Panc1 (cell line): ENCODE results near the gene OR51B4. TPM values are rescaled to one million over a fixed set of nuclear protein-coding genes. Genes with fewer than 3 reads are reported as not detected.

Experiments
- ATAC-seq: fragments of 200-7000 bp; cut with Tn5 transposase; 2 replicates; pipeline ENCODE4 v1.9.1; 2020; ENCODE audit warnings: mild to moderate bottlenecking, moderate library complexity
- BruUV-seq: library from RNA; stranded (reverse); fragments of 400-500 nt; replicated peaks from 2 replicates; lab custom pipeline; 2021; lab: Mats Ljungman, UMichigan
- CTCF ChIA-PET: fragments of 300-600 bp; sonication (Branson Sonifier 250); formaldehyde crosslinking; loops from one replicate; lab custom pipeline; 2022; ENCODE audit warnings: antibody characterized with exemption; lab: Charles Lee
- POLR2A ChIA-PET: fragments of 300-600 bp; sonication (Branson Sonifier 250); formaldehyde crosslinking; loops from one replicate; lab custom pipeline; 2022; ENCODE audit warnings: antibody characterized with exemption; lab: Charles Lee
- DNase-seq: peaks from one replicate; pipeline ENCODE4 v3.0.0-alpha.2; 2010; ENCODE audit warnings: low read depth, low spot score
- H3K27ac ChIP-seq: 2 replicates; pipeline ENCODE4 v1.5.1; 2011; ENCODE audit warnings: mild to moderate bottlenecking, low read length, inconsistent platforms
- H3K27me3 ChIP-seq: fragments of 200-500 bp; sonication (Bioruptor generic); 2 replicates; pipeline ENCODE4 v1.6.0; 2014; ENCODE audit warnings: low read length, inconsistent platforms; ENCODE audit not compliant: control insufficient read depth, insufficient read depth
- H3K36me3 ChIP-seq: fragments of 200-500 bp; sonication (Bioruptor generic); 2 replicates; pipeline ENCODE4 v1.5.1; 2014; ENCODE audit warnings: inconsistent platforms, mild to moderate bottlenecking, low read length, moderate library complexity; ENCODE audit not compliant: control insufficient read depth, insufficient read depth
- H3K4me1 ChIP-seq: 2 replicates; pipeline ENCODE4 v1.5.1; 2011; ENCODE audit warnings: inconsistent platforms, mild to moderate bottlenecking, low read length, moderate library complexity; ENCODE audit not compliant: control insufficient read depth, insufficient read depth
- H3K4me3 ChIP-seq, 2 experiments: 2 replicates each; pipeline ENCODE4 v1.5.1; 2011 to 2012; ENCODE audit warnings: low read depth in 2 of 2, low read length in 2 of 2, mild to moderate bottlenecking in 2 of 2, inconsistent platforms in 1 of 2, moderate library complexity in 1 of 2
- H3K9me3 ChIP-seq: fragments of 200-500 bp; sonication (Bioruptor generic); 2 replicates; pipeline ENCODE4 v1.5.1; 2014; ENCODE audit warnings: low read depth, mild to moderate bottlenecking, inconsistent platforms, low read length, moderate library complexity; ENCODE audit not compliant: control insufficient read depth, insufficient read depth
- POLR2AphosphoS5 ChIP-seq: IDR thresholded peaks from 2 replicates; pipeline ENCODE4 v1.6.1; 2012; ENCODE audit warnings: mild to moderate bottlenecking, low read depth, low read length, moderate library complexity
- SIN3A ChIP-seq: IDR thresholded peaks from 2 replicates; pipeline ENCODE4 v1.6.1; 2012; ENCODE audit warnings: low read depth, mild to moderate bottlenecking, low read length, moderate library complexity, borderline replicate concordance; ENCODE audit not compliant: insufficient read depth
- TCF7L2 ChIP-seq: IDR thresholded peaks from 2 replicates; pipeline ENCODE4 v1.6.1; 2011; ENCODE audit warnings: mild to moderate bottlenecking, low read depth, low read length, inconsistent platforms
- in situ Hi-C: cut with HindIII; loops from 2 replicates; pipeline ENCODE4 v1.10.0; 2016; ENCODE audit warnings: low sequenced_read_pairs, low pct_unique_long_range_greater_than_20kb
- intact Hi-C: fragments of 100-400 bp; cut with micrococcal nuclease; formaldehyde crosslinking; loops from one replicate; pipeline ENCODE4 v1.10.0; 2022; ENCODE audit not compliant: unreplicated experiment
- total RNA-seq: library from RNA; stranded (reverse); gene quantifications from one replicate; pipeline ENCODE4 v1.2.1, GENCODE V29; 2021; ENCODE audit not compliant: unreplicated experiment
- TF ChIP-seq, protein P1 (sequence below), 2 experiments: IDR thresholded peaks; 2 replicates each; pipeline ENCODE4 v1.6.1; 2011 to 2012; ENCODE audit warnings: low read depth in 2 of 2, control low read depth in 1 of 2, low read length in 1 of 2, mild to moderate bottlenecking in 1 of 2, moderate library complexity in 1 of 2; ENCODE audit not compliant: insufficient read depth in 1 of 2
- TF ChIP-seq, protein P2 (sequence below): fragments of 450-650 bp; IDR thresholded peaks from 2 replicates; pipeline ENCODE4 v1.5.1; 2017; ENCODE audit warnings: mild to moderate bottlenecking

Gene OR51B4
- total RNA-seq, 1 experiment from 2014 or later, result not detected

DNA sequence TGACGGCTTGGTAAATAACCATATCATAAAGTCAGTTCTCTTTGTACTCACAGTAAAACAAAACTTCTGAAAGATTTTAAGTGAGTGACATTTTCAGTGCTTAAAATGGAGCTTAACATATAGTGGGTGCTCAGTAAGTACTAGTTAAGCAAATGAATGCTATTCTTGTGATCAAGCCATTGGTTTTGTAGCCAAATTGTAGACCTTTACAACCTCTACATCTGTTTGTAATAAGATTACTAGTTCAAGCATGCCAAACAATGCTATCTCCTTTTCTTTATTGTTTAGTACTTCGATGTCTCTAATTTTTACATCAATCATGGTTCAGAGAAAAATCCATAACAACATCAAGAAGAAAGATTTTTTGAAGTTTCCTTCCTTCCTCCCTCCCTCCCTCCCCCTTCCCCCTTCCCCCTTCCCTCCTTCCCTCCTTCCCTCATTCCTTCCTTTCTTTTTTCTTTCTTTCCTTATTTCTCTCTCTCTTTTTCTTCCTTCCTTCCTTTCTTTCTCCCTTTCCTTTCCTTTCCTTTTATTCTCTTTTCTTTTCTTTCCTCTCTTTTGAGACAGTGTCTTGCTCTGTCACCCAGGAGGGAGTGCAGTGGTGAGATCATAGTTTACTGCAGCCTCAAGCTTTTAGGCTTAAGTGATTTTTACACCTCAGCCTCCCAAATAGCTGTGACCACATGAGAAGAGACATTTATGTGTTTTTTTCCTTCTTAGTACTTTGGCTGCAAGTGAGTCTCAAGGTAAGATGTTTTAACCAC lies 5.7 kb upstream of the OR51B4 start:
- no peak for TF ChIP-seq SIN3A
- no peak for TF ChIP-seq TCF7L2
- TF ChIP-seq POLR2AphosphoS5, result no peak
- TF ChIP-seq, protein P1, sequence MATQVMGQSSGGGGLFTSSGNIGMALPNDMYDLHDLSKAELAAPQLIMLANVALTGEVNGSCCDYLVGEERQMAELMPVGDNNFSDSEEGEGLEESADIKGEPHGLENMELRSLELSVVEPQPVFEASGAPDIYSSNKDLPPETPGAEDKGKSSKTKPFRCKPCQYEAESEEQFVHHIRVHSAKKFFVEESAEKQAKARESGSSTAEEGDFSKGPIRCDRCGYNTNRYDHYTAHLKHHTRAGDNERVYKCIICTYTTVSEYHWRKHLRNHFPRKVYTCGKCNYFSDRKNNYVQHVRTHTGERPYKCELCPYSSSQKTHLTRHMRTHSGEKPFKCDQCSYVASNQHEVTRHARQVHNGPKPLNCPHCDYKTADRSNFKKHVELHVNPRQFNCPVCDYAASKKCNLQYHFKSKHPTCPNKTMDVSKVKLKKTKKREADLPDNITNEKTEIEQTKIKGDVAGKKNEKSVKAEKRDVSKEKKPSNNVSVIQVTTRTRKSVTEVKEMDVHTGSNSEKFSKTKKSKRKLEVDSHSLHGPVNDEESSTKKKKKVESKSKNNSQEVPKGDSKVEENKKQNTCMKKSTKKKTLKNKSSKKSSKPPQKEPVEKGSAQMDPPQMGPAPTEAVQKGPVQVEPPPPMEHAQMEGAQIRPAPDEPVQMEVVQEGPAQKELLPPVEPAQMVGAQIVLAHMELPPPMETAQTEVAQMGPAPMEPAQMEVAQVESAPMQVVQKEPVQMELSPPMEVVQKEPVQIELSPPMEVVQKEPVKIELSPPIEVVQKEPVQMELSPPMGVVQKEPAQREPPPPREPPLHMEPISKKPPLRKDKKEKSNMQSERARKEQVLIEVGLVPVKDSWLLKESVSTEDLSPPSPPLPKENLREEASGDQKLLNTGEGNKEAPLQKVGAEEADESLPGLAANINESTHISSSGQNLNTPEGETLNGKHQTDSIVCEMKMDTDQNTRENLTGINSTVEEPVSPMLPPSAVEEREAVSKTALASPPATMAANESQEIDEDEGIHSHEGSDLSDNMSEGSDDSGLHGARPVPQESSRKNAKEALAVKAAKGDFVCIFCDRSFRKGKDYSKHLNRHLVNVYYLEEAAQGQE (IDR thresholded peaks at IDR 0.05; ENCODE audit: insufficient read depth in 1 of 2, low read depth in 2 of 2, low read length in 1 of 2), result no peak
- TF ChIP-seq, protein P2, sequence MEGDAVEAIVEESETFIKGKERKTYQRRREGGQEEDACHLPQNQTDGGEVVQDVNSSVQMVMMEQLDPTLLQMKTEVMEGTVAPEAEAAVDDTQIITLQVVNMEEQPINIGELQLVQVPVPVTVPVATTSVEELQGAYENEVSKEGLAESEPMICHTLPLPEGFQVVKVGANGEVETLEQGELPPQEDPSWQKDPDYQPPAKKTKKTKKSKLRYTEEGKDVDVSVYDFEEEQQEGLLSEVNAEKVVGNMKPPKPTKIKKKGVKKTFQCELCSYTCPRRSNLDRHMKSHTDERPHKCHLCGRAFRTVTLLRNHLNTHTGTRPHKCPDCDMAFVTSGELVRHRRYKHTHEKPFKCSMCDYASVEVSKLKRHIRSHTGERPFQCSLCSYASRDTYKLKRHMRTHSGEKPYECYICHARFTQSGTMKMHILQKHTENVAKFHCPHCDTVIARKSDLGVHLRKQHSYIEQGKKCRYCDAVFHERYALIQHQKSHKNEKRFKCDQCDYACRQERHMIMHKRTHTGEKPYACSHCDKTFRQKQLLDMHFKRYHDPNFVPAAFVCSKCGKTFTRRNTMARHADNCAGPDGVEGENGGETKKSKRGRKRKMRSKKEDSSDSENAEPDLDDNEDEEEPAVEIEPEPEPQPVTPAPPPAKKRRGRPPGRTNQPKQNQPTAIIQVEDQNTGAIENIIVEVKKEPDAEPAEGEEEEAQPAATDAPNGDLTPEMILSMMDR, result no peak
- BruUV-seq, result no TSS peak
- CTCF ChIA-PET, result no interaction called here
- no peak overlapping the region for H3K27ac ChIP-seq
- DNase-seq (no peak), ATAC-seq (no peak)
- H3K4me1 ChIP-seq, result no peaks in the 10 kb centered on the region
- no peaks in the 10 kb centered on the region for H3K9me3 ChIP-seq
- H3K4me3 ChIP-seq, result no peak overlapping the region
- no peaks in the 10 kb centered on the region for H3K36me3 ChIP-seq
- intact Hi-C loops (no loop called here), in situ Hi-C loops (no loop called here)
- POLR2A ChIA-PET, result no interaction called here
- H3K27me3 ChIP-seq, result no peaks in the 10 kb centered on the region; the same call in 1 of the 2 replicates

DNA sequence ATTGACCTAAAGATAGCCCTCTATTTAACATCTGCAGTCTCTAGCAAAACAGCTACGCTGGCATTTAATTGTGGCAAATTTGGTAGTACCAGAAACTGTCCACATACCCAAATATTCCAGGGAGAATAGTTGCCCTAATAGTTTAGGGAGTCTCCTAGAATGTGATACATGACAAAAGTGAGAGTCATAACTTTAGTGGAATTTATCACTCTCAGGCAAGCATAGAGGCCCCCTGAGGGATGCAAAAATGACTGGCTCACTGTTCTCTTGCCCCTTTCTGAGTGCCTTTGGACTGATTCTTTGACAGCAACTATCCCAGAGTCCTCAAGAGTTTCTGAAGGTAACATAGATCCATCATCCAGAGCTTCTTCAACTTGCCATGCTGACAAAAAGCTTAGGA lies 2.3 kb upstream of the OR51B4 start:
- ATAC-seq, result no peak
- Histone ChIP-seq H3K4me3 (no peak overlapping the region), H3K9me3 (no peaks in the 10 kb centered on the region), H3K4me1 (no peaks in the 10 kb centered on the region), H3K36me3 (no peaks in the 10 kb centered on the region), H3K27ac (no peak overlapping the region), H3K27me3 (no peaks in the 10 kb centered on the region)
- intact Hi-C loops (no loop called here), in situ Hi-C loops (no loop called here)
- no peak for DNase-seq
- no TSS peak for BruUV-seq
- ChIA-PET POLR2A (no interaction called here), CTCF (no interaction called here)
- no peak for TF ChIP-seq POLR2AphosphoS5
- TF ChIP-seq, protein P2, result no peak
- TF ChIP-seq SIN3A, result no peak
- TF ChIP-seq TCF7L2, result no peak
- TF ChIP-seq, protein P1 (IDR thresholded peaks at IDR 0.05; ENCODE audit: insufficient read depth in 1 of 2, low read depth in 2 of 2, low read length in 1 of 2), result no peak
